K562 treated with DMSO at 1 percent for 12 hours (cell line): Measurements from ENCODE around the gene VSTM4. TPM values are rescaled to one million over a fixed set of nuclear protein-coding genes. Genes with fewer than 3 reads are reported as not detected.

Experiments
- total RNA-seq: library from RNA; unstranded; fragments of 300-600 nt; gene quantifications from 2 replicates; pipeline ENCODE4 v1.2.3, GENCODE V29; 2022; ENCODE audit not compliant: insufficient read depth

The VSTM4 gene, protein sequence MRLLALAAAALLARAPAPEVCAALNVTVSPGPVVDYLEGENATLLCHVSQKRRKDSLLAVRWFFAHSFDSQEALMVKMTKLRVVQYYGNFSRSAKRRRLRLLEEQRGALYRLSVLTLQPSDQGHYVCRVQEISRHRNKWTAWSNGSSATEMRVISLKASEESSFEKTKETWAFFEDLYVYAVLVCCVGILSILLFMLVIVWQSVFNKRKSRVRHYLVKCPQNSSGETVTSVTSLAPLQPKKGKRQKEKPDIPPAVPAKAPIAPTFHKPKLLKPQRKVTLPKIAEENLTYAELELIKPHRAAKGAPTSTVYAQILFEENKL
- total RNA-seq: 1.6 and 7.9 TPM in 2 replicates

DNA sequence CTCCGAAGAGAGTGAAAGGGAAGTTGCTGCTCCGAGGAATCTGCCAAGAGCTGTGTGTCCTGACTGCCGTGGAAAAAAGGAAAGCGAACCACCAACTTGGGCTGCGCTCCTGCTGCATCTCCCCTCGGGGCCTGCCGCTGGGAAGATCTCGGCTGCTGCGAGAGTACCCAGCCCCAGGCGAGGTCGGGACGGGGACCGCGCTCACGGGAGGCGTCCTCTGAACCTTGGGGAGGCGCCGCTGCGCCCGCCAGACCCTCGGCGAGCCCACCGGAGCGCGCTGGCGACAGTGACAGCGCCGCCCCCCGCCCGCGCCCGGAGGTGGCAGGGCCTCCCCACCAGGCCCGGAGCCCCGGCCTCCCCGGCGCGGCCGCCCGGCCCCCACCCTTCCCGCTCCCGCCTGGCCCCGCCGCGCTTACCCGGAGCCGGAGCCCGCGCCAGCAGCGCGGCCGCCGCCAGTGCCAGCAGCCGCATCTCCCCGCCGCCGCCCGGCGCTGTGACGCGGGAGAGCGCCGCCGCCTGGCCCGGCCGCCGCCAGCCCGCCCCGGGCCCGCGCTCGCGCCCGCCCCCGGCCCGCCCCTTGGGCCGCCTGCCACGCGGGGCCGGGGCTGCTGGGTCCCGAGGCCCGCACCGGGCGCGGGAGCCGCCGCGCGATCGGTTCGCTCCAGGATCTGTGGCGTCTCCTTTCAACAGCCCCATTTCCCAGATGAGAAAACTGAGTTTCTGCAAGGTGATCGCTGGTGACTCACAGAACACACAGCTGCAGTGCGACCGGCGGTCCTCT lies at the start of gene VSTM4:
VSTM4 (minus strand) TSS at position 508 of the 781 bp plus-strand sequence; CDS start at position 471, 37 bp downstream.

DNA sequence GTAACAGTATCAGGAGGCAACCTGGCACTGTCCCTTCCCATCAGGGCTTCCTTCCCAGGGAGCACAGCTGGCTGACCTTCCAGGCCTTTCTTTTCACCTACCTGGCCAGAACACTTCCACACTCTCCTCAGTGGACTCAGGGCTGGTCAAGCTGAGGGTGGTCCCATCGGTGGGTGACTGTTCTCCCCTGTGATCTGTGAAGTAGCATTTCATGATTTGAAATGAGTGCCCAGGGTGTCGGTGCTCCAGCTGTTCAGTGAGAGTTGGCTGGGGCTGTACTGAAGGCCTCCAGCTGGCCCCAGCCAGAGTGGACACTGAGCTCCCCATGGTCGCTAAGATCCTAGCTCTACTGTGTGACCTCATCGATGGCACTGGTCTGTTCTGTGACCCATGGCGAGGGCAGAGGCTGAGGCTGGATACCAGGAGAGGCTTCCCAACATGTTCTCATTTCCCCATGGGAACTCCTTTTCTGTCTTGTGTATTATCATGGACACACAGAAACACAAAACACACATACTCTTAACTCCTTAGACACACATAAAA lies 18.5 kb upstream of the VSTM4 start, which contains the start of gene FAM170B:
FAM170B (minus strand) TSS at position 316 of the 543 bp plus-strand sequence; CDS start at position 213, 103 bp downstream.

Other genes with a start within 250 kb of the VSTM4 start
- gene LRRC18, start 175.7 kb downstream of the VSTM4 start, total RNA-seq: not detected in 2 replicates
- gene FAM170B, start 18.5 kb upstream of the VSTM4 start, total RNA-seq: 0.85 TPM in 1 of 2 replicates, not detected in the other
- gene TMEM273, start 72.9 kb upstream of the VSTM4 start, total RNA-seq: 102 and 156 TPM in 2 replicates
- 0.14 and 1.3 TPM in 2 replicates for gene C10orf71, start 183.6 kb upstream of the VSTM4 start, total RNA-seq